GM18517 (cell line): Measurements from ENCODE around the gene ENAH.
"Not testable (repeated sequence)": the region's sequence is repeated elsewhere in the genome, so short reads cannot be mapped to it uniquely, and the experiment has no call there.

Source experiments
- ATAC-seq: cut with Tn5 transposase; IDR thresholded peaks from one replicate; pipeline ENCODE4 v1.9.1; 2021; ENCODE audit warnings: mild to moderate bottlenecking, moderate library complexity; ENCODE audit not compliant: unreplicated experiment

Gene ENAH

GRCh38 chr1:225533238-225533637, 119.7 kb downstream of the ENAH start:
- no peak for ATAC-seq

GRCh38 chr1:225532240-225532944, 120.5 kb downstream of the ENAH start:
- ATAC-seq = no peak

GRCh38 chr1:225529726-225530125, 123.2 kb downstream of the ENAH start:
- ATAC-seq = no peak

GRCh38 chr1:225527575-225527974, 125.3 kb downstream of the ENAH start:
- no peak for ATAC-seq

GRCh38 chr1:225526878-225527277, 126.0 kb downstream of the ENAH start:
- no peak for ATAC-seq

GRCh38 chr1:225525377-225525776, 127.5 kb downstream of the ENAH start:
- no peak for ATAC-seq

GRCh38 chr1:225524570-225524969, 128.4 kb downstream of the ENAH start:
- no peak for ATAC-seq

GRCh38 chr1:225523263-225523950, 129.5 kb downstream of the ENAH start:
- no peak for ATAC-seq

GRCh38 chr1:225522588-225523262, 130.2 kb downstream of the ENAH start:
- no peak for ATAC-seq

- no peak for ATAC-seq
Observed at GRCh38 chr1:225520587-225521227, 132.2 kb downstream of the ENAH start.

- ATAC-seq = no peak
Observed at GRCh38 chr1:225519166-225519863, 133.6 kb downstream of the ENAH start.

GRCh38 chr1:225517697-225518096, 135.2 kb downstream of the ENAH start:
- ATAC-seq = no peak

GRCh38 chr1:225517221-225517620, 135.7 kb downstream of the ENAH start:
- ATAC-seq = no peak

- no peak for ATAC-seq
Observed at GRCh38 chr1:225514671-225515081, 138.2 kb downstream of the ENAH start.

- ATAC-seq = not testable (repeated sequence)
Observed at GRCh38 chr1:225513576-225513975, 139.3 kb downstream of the ENAH start.

GRCh38 chr1:225511828-225512381, 141.0 kb downstream of the ENAH start:
- ATAC-seq = no peak

- not testable (repeated sequence) for ATAC-seq
Observed at GRCh38 chr1:225510740-225511139, 142.2 kb downstream of the ENAH start.

- ATAC-seq = no peak
Observed at GRCh38 chr1:225509770-225510169, 143.2 kb downstream of the ENAH start.

GRCh38 chr1:225509376-225509707, 143.6 kb downstream of the ENAH start:
- ATAC-seq = no peak

GRCh38 chr1:225508538-225509375, 144.2 kb downstream of the ENAH start:
- ATAC-seq = no peak
